Fibroblast of lung (primary cell): Measurements from ENCODE around the gene TMEM59. TPM values are rescaled to one million over a fixed set of nuclear protein-coding genes. Genes with fewer than 3 reads are reported as not detected.

ENCODE experiments used
- DNase-seq, 2 donors: peaks; one replicate each; pipeline versions ENCODE4 v3.0.0 to v3.0.0-alpha.2; 2010; ENCODE audit warnings: low read depth in 2 of 2
- H2AFZ ChIP-seq: 2 replicates; pipeline ENCODE4 v1.5.1; 2012; ENCODE audit warnings: low read length, control low read depth, inconsistent platforms
- H3K27ac ChIP-seq: 2 replicates; pipeline ENCODE4 v1.5.1; 2011; ENCODE audit warnings: low read length, control low read depth; ENCODE audit not compliant: insufficient read depth
- H3K27me3 ChIP-seq: 2 replicates; pipeline ENCODE4 v1.5.1; 2011; ENCODE audit warnings: mild to moderate bottlenecking, low read length; ENCODE audit not compliant: control insufficient read depth, insufficient read depth
- H3K36me3 ChIP-seq: 2 replicates; pipeline ENCODE4 v1.5.1; 2011; ENCODE audit warnings: low read length; ENCODE audit not compliant: control insufficient read depth, insufficient read depth
- H3K4me1 ChIP-seq: 2 replicates; pipeline ENCODE4 v1.5.1; 2011; ENCODE audit warnings: low read length; ENCODE audit not compliant: control insufficient read depth, insufficient read depth; ENCODE audit errors: extremely low read depth
- H3K4me2 ChIP-seq: 2 replicates; pipeline ENCODE4 v1.5.1; 2011; ENCODE audit warnings: low read length, control low read depth; ENCODE audit not compliant: insufficient read depth; ENCODE audit errors: extremely low read depth
- H3K4me3 ChIP-seq, 4 experiments: fragments of 200-600 bp in 1 of 4; sonication (generic) in 1 of 4; replicated peaks in 1 of 4; 2 replicates each; pipeline ENCODE4 v1.5.1; 2011 to 2016; ENCODE audit warnings: low read length in 4 of 4, low read depth in 3 of 4, mild to moderate bottlenecking in 3 of 4, control low read depth in 2 of 4, inconsistent platforms in 1 of 4, mixed read lengths in 1 of 4; ENCODE audit not compliant: insufficient read depth in 1 of 4; ENCODE audit errors: control extremely low read depth in 1 of 4
- H3K79me2 ChIP-seq: 2 replicates; pipeline ENCODE4 v1.5.1; 2012; ENCODE audit warnings: mild to moderate bottlenecking, low read length, inconsistent platforms; ENCODE audit not compliant: control insufficient read depth, insufficient read depth
- H3K9ac ChIP-seq: 2 replicates; pipeline ENCODE4 v1.5.1; 2011; ENCODE audit warnings: mild to moderate bottlenecking, low read length, control low read depth; ENCODE audit not compliant: insufficient read depth
- H3K9me3 ChIP-seq: 2 replicates; pipeline ENCODE4 v1.5.1; 2012; ENCODE audit warnings: low read depth, low read length; ENCODE audit not compliant: control insufficient read depth, insufficient read depth
- H4K20me1 ChIP-seq: 2 replicates; pipeline ENCODE4 v1.5.1; 2011; ENCODE audit warnings: low read length; ENCODE audit not compliant: control insufficient read depth, insufficient read depth; ENCODE audit errors: extremely low read depth
- EZH2 ChIP-seq: IDR thresholded peaks from 2 replicates; pipeline ENCODE4 v1.5.1; 2012; ENCODE audit warnings: low read length, control low read depth, mild to moderate bottlenecking; ENCODE audit errors: missing control alignments
- polyA plus RNA-seq, 2 donors: library from polyadenylated mRNA; depleted of rRNA in 1 of 2; stranded (reverse) in 1 of 2; unstranded in 1 of 2; fragments of >200 nt; gene quantifications; 2 replicates each; pipeline ENCODE4 v1.2.1, GENCODE V29; 2011 to 2012; ENCODE audit warnings: missing spikeins in 1 of 2
- total RNA-seq: library from RNA; depleted of rRNA; stranded (reverse); fragments of >200 nt; gene quantifications from 2 replicates; pipeline ENCODE4 v1.2.1, GENCODE V29; 2014
- TF ChIP-seq, protein P1 (sequence below), 2 donors: IDR thresholded peaks in 1 of 2; conservative IDR thresholded peaks in 1 of 2; 1 replicate in 1 of 2; 2 replicates in 1 of 2; pipeline ENCODE4 v1.5.1; 2011 to 2012; ENCODE audit warnings: low read length in 2 of 2, control low read depth in 1 of 2, inconsistent platforms in 1 of 2, low read depth in 1 of 2, mild to moderate bottlenecking in 1 of 2

The TMEM59 gene
- total and polyA plus RNA-seq, 2 donors (not counting 1 experiment from before 2014, with no cell fraction given) = 431 to 480 TPM

DNA sequence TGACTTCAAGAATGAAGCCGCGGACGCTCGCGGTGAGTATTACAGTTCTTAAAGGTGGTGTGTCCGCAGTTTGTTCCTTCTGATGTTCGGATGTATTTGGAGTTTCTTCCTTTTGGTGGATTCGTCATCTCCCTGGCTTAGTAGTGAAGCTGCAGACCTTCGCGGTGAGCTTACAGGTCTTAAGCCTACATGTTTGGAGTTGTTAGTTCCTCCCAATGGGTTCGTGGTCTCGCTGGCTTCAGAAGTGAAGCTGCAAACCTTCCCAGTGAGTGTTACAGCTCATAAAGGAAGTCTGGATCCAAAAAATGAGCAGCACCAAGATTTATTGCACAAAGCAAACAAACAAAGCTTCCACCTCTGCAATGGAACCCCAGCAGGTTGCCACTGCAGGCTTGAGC is 49.8 kb downstream of the TMEM59 start:
- Histone ChIP-seq H3K36me3 (no peaks in the 10 kb centered on the region), H2AFZ (no peak overlapping the region), H4K20me1 (no peaks in the 10 kb centered on the region), H3K79me2 (no peaks in the 10 kb centered on the region), H3K4me1 (no peaks in the 10 kb centered on the region), H3K9ac (no peak overlapping the region), H3K27ac (no peak overlapping the region), H3K9me3 (no peaks in the 10 kb centered on the region), H3K4me3 (no peak overlapping the region), H3K27me3 (peaks cover 13% of the 10 kb centered on the region), H3K4me2 (no peak overlapping the region)
- DNase-seq = no peak
- TF ChIP-seq EZH2 = no peak
- TF ChIP-seq, protein P1, sequence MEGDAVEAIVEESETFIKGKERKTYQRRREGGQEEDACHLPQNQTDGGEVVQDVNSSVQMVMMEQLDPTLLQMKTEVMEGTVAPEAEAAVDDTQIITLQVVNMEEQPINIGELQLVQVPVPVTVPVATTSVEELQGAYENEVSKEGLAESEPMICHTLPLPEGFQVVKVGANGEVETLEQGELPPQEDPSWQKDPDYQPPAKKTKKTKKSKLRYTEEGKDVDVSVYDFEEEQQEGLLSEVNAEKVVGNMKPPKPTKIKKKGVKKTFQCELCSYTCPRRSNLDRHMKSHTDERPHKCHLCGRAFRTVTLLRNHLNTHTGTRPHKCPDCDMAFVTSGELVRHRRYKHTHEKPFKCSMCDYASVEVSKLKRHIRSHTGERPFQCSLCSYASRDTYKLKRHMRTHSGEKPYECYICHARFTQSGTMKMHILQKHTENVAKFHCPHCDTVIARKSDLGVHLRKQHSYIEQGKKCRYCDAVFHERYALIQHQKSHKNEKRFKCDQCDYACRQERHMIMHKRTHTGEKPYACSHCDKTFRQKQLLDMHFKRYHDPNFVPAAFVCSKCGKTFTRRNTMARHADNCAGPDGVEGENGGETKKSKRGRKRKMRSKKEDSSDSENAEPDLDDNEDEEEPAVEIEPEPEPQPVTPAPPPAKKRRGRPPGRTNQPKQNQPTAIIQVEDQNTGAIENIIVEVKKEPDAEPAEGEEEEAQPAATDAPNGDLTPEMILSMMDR (conservative IDR thresholded peaks at IDR 0.05 in 1 of 2, IDR thresholded peaks at IDR 0.05 in 1 of 2; ENCODE audit: low read depth in 1 of 2, low read length in 2 of 2) = no peak

DNA sequence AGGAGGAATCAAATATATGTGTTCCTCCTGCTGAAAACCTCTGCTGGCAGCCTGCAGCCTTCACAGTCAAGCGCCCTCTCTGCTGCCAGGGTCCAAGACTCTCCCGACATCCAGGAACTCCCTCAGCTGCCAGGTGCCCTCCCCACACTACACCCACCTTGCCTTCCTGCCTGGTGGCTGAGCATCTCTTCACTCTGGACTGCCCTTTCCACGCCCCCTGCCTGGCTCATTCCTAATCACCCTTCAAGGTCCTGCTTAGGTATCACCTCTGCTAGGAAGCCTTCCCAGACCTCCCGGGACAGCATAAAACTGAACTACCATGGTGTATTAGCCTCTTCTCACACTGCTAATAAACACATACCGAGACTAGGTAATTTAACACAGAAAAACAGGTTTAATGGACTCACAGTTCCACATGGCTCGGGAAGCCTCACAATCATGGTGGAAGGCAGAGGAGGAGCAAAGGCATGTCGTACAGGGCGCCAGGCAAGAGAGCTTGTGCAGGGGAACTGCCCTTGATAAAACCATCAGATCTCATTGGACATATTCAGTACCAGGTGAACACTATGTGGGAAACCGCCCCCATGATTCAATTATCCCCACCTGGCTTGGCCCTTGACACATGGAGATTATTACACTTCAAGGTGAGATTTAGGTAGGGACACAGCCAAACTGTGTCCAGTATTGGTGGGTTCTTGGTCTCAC is 50.3 kb downstream of the TMEM59 start:
- TF ChIP-seq EZH2 = no peak
- TF ChIP-seq, protein P1 (conservative IDR thresholded peaks at IDR 0.05 in 1 of 2, IDR thresholded peaks at IDR 0.05 in 1 of 2; ENCODE audit: low read depth in 1 of 2, low read length in 2 of 2) = no peak
- Histone ChIP-seq H3K4me3 (no peak overlapping the region), H3K27ac (no peak overlapping the region), H3K9ac (no peak overlapping the region), H2AFZ (no peak overlapping the region), H3K36me3 (no peaks in the 10 kb centered on the region), H3K27me3 (peaks cover 8% of the 10 kb centered on the region), H3K4me2 (no peak overlapping the region), H3K4me1 (no peaks in the 10 kb centered on the region), H4K20me1 (no peaks in the 10 kb centered on the region), H3K79me2 (no peaks in the 10 kb centered on the region), H3K9me3 (no peaks in the 10 kb centered on the region)
- DNase-seq = no peak

DNA sequence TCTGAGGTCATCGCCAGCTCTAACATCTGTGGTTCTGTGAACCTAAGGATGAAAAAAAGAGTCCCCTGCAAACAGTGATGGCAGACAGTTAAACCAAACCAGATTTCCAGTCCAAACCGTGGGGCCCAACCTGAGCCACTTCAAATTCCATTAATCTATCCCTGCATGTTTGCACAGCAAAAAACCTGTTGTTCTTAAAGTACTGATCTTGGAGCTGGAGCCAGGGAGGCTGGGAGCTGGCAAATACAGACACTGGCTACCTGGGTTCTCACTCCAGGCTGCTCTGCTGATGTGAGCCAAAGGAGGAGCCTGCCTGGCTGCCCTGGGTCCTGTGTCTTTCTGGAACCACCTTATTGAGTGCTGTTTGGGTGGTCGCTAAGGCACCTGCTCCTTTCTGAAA is 51.4 kb downstream of the TMEM59 start:
- Histone ChIP-seq H3K4me1 (no peaks in the 10 kb centered on the region), H3K4me2 (no peak overlapping the region), H3K4me3 (no peak overlapping the region), H3K9me3 (no peaks in the 10 kb centered on the region), H3K79me2 (no peaks in the 10 kb centered on the region), H3K27ac (no peak overlapping the region), H3K27me3 (peaks cover 8% of the 10 kb centered on the region), H4K20me1 (no peaks in the 10 kb centered on the region), H3K36me3 (no peaks in the 10 kb centered on the region), H2AFZ (no peak overlapping the region), H3K9ac (no peak overlapping the region)
- DNase-seq = no peak
- no peak for TF ChIP-seq EZH2
- TF ChIP-seq, protein P1 (conservative IDR thresholded peaks at IDR 0.05 in 1 of 2, IDR thresholded peaks at IDR 0.05 in 1 of 2; ENCODE audit: low read depth in 1 of 2, low read length in 2 of 2) = no peak
